GM13977 (cell line): Measurements from ENCODE around the gene ROR1.

Experiments
- DNase-seq: peaks from one replicate; pipeline ENCODE4 v3.0.0; 2012; ENCODE audit warnings: low spot score
- CTCF ChIP-seq: IDR thresholded peaks from 2 replicates; pipeline ENCODE4 v1.5.1; 2012; ENCODE audit warnings: mild to moderate bottlenecking, control low read depth; ENCODE audit not compliant: insufficient read depth; ENCODE audit errors: extremely low read depth, missing control alignments
- in situ Hi-C: fragments of 300-500 bp; cut with MboI; formaldehyde crosslinking; loops from one replicate; pipeline ENCODE4 v1.12.0; 2022; ENCODE audit warnings: low sequenced_read_pairs, low pct_unique_long_range_greater_than_20kb, mixed read lengths, inconsistent platforms; ENCODE audit not compliant: unreplicated experiment

The ROR1 gene

GRCh38 chr1:64107118-64107519, 333.3 kb downstream of the ROR1 start:
- TF ChIP-seq CTCF: no peak
- in situ Hi-C loops: no loop called here
- no peak for DNase-seq

- no peak for TF ChIP-seq CTCF
- in situ Hi-C loops: no loop called here
- no peak for DNase-seq
Measured at GRCh38 chr1:64107632-64108031, 333.8 kb downstream of the ROR1 start.

- no peak for DNase-seq
- no peak for TF ChIP-seq CTCF
- in situ Hi-C loops: no loop called here
Measured at GRCh38 chr1:64110924-64111777, 337.3 kb downstream of the ROR1 start.

GRCh38 chr1:64111787-64112186, 338.0 kb downstream of the ROR1 start:
- no peak for TF ChIP-seq CTCF
- in situ Hi-C loops: no loop called here
- DNase-seq: no peak

GRCh38 chr1:64112281-64112680, 338.5 kb downstream of the ROR1 start:
- no peak for TF ChIP-seq CTCF
- DNase-seq: no peak
- in situ Hi-C loops: no loop called here

- DNase-seq: no peak
- in situ Hi-C loops: no loop called here
- no peak for TF ChIP-seq CTCF
Measured at GRCh38 chr1:64114012-64114525, 340.3 kb downstream of the ROR1 start.
